ENCODE measurements around the gene IFNGR2.
"Not testable (repeated sequence)": the region's sequence is repeated elsewhere in the genome, so short reads cannot be mapped to it uniquely, and the experiment has no call there.

The IFNGR2 gene, protein sequence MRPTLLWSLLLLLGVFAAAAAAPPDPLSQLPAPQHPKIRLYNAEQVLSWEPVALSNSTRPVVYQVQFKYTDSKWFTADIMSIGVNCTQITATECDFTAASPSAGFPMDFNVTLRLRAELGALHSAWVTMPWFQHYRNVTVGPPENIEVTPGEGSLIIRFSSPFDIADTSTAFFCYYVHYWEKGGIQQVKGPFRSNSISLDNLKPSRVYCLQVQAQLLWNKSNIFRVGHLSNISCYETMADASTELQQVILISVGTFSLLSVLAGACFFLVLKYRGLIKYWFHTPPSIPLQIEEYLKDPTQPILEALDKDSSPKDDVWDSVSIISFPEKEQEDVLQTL

DNA sequence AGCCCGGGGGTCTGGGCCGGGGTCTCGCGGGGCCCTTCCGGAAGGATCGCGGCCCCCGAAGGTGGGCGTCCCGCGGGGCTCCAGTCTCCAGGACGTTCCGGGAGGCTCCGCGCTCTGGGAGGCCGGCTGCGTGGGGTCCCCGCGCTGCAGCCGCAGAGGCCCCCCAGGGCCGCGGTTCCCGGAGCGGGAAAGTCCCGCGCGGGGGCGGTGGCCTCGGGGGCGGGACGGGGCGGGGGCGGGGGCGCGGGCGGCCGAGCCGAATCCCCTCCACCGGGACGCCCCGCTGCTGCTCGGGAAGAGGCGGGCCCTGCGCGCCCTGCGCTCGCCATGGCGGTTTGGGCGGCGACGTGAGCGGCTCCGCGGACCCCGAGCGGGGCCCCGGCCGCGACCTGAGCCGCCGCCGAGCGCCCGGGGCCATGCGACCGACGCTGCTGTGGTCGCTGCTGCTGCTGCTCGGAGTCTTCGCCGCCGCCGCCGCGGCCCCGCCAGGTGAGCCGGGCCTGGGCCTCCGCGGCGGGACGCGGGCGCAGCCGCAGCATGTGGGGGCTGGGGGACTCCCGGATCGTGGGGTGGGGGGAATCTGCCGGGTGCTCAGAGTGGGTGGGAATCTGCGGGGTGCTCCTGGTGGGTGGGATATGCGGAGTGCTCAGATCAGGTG lies at the start of gene IFNGR2:
Gene IFNGR2, plus strand, starts transcription at position 286 of the 658 bp plus-strand sequence. Its CDS starts 131 bp downstream, at position 417.
- no peak for DNase-seq

DNA sequence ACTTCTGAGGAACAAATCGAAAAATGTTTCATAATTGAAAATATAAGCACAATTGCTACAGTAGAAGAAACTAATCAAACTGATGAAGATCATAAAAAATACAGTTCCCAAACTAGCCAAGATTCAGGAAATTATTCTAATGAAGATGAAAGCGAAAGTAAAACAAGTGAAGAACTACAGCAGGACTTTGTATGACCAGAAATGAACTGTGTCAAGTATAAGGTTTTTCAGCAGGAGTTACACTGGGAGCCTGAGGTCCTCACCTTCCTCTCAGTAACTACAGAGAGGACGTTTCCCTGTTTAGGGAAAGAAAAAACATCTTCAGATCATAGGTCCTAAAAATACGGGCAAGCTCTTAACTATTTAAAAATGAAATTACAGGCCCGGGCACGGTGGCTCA lies 47.9 kb upstream of the IFNGR2 start:
- no peak for DNase-seq

DNA sequence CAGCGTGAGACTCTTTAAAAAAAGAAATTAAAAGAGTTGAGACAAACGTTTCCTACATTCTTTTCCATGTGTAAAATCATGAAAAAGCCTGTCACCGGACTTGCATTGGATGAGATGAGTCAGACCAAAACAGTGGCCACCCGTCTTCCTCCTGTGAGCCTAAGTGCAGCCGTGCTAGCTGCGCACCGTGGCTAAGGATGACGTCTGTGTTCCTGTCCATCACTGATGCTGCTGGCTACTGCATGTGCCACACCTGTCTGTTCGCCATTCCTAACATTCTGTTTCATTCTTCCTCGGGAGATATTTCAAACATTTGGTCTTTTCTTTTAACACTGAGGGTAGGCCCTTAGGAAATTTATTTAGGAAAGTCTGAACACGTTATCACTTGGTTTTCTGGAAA lies 47.2 kb upstream of the IFNGR2 start:
- DNase-seq, result no peak

DNA sequence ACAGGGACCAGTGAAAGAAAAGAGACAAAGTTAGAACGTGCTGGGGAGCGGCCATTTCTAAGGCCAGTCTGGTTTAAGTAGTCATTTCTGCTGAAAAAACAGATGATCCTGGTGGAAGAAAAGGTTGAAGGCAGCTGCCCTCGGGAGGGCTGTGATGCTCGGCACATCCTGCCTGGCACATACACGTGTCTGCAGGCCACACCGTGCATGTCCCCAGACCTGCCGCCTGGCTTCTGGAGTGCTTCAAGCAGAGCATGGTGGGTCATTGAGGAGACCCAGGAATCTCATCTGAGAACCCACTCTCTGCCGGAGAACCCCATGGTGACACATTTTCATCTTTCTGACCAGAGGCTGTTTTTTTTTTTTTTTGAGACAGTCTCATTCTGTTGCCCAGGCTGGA lies 46.0 kb upstream of the IFNGR2 start:
- no peak for DNase-seq

DNA sequence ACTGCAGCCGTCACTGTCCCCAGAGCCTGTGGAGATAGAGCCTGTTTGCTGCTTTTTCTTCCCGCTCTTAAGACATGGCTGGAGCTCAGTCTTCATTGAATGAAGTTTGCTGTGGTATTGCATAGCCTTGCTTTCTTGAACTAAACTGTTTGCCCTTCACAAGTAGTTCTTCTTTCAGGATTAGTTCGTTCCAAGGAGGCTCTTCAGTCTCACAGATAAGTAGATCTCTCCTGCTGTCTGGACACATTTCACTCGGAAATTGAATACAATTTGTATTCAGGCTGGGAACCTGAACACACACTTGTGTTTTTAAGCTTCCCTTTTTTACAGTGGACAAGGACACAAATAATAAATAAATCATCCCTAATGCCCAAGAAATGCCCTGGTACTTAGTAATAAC lies 43.8 kb upstream of the IFNGR2 start:
- no peak for DNase-seq

DNA sequence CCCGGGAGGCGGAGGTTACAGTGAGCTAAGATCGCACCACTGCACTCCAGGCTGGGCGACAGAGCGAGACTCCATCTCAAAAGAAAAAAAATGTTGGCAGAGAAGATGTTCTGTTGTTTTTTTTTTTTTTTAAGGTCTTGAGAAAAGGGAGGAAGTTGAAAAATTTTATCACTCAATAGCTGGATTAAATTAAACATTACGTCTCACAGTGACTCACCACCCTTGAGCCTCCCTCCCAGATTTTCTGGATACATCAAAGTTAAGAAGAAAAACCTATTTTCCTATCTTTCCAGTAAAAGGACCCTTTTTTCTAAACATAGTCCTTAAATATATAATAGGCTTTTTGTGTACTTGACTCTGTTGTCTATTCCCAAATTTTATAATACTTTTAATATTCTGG lies 42.9 kb upstream of the IFNGR2 start:
- DNase-seq, result no peak

DNA sequence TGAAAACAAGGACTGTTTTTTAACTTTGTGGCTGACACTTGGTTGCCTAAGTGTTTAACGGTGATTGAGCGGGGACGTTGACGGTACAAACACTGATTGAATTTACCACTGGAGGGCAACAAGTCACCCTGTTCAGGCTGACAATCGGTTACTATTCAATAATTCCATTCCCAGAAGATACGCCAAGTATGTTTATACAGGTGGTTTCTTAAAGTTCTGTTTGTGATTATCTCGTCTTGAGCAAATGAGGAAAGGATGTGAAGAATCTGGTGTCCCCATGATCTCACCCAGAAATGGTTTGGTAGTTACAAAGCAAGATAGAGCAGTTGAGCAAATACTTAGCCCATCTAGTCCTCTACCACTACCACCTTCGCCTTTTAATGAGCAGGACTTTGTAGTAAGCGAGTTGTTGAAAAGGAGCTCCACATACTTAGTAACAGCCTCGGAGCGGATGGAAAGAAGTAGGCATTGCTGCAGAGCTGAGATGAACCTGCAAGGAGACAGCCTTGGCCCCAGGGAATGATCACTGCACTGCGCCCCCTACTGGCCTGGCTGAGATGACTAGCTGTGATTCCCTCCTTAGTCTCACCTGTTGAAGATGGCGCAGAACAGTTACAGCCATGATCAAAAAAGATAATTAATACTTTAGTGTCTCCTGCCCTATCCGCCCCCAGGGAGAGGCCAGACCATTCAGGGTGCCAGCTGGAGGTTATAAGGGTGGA lies 42.2 kb upstream of the IFNGR2 start:
- DNase-seq, result peak; percentile 72

DNA sequence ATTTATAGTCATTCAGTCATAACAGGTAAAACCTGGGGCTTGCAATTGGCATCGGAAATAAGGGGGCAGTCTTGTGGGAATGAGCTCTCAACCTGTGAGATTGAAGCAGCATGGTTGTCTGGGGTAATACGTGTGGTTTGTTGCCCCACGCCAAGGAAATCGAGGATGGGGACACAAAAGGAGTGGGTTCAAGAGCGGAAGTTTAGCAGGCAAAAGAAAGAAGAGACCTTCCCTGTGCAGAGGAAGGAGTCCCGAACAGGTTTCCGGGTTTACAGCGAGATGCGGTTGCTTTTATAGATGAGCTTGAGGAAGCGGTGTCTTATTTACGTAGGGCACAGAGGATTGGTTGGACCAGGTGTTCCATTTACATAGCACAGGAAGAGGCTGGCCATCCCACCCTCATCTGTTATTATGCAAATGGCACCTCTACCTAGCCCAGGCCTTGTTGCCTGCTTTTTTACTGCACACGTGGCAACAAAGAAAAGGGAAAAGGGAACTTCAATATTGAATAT lies 41.1 kb upstream of the IFNGR2 start:
- DNase-seq, result no peak

DNA sequence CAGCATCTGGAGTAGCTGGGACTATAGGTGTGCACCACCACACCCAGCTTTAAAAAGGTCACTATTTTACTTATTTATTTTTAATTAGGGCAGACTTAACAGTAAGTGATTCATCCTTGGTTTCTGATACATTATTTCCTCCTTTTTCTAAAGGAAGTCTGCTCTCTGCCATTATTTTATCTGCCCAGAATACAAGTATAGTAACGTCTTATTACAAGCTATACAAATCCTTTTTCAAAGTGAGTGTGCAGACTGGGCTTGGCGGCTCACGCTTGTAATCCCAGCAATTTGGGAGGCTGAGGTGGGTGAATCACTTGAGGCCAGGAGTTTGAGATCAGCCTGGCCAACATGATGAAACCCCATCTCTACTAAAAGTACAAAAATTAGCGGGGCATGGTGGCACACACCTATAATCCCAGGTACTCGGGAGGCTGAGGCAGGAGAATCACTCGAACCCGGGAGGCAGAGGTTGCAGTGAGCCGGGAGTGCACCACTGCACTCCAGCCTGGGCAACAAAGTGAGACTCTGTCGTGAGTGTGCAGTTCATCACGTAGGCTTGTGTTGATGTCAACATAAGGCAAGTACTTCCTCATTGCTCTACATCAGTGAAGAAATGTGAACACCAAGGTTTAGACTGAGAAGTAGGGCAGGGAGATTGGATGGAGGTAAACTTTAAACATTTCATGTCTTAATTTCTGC lies 39.2 kb upstream of the IFNGR2 start:
- DNase-seq, result not testable (repeated sequence)

DNA sequence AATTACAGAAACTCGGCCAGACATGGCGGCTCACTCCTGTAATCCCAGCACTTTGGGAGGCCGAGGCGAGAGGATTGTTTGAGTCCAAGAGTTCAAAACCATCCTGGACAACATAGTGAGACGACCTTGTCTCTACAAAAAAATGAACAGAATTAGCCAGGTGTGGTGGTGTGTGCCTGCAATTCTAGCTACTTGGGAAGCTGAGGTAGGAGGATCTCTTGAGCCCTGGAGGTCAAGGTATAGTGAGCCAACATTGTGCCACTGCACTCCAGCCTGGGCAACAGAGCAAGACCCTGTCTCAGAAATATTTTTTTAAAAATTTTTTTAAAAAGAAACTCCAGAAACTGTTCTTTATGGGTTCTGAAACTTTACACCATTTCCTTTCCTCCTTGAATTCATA lies 38.4 kb upstream of the IFNGR2 start:
- DNase-seq, result no peak

DNA sequence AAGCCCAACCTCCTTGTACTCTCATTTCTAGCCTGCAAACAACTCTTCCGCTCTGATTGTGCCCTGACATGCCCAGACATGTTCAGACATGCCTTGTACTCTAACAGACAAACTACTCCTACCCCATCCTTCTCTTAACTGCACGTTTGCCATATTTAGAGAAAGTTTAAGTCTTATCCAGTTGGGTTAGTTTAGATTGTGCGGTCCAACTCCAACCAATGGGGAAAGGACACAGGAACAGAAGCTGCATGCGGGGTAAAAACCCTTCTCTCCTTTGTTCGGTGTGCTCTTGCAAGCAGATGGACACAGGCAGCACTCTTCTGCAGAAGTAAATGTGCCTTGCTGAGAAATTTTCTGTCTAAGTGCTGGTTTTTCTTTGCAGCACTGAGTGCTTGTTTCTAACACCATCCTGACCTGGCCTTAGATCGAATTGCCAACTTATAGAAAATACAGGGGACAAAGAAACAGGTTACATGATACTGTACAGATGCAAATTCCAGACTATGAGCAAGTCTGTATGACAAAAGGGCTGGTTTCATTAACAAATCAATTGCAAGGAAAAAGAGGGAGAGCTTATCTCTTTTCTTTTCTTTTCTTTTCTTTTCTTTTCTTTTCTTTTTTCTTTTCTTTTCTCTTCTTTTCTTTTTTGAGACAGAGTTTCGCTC lies 35.8 kb upstream of the IFNGR2 start:
- no peak for DNase-seq

DNA sequence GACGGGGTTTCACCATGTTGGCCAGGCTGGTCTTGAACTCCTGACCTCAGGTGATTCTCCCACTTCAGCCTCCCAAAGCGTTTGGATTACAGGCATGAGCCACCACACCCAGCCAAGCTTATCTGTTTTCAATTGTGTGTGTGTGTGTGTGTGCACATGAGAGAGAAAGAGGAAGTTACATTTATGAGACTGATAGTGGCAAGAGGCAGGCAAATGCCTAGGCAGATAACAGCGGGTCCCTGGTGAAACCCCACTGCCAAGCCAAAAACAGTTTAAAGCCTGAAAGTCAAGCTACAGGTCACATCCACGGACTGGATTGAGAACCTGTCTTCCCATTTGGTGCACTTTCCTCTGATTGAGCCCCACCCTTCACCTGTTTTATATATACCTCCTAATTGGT lies 35.1 kb upstream of the IFNGR2 start:
- DNase-seq, result no peak

DNA sequence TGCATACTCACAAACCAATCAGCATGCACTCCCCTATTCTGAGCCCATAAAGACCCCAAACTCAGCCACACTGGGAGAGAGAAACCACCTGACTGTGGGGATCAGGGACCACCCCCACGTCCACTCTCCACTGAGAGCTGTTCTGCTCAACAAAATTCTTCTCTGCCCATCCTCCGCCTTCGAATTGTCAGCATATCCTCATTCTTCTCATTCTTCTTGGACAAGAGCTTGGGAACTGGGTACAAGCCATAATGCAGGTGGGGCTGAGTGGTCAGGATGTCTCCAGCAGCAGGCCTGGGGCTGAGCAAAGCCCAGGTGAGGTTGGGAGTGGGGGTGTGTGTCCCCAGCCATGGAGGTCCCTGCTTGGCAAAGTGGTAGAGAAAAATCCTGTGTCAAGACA lies 34.6 kb upstream of the IFNGR2 start:
- no peak for DNase-seq

DNA sequence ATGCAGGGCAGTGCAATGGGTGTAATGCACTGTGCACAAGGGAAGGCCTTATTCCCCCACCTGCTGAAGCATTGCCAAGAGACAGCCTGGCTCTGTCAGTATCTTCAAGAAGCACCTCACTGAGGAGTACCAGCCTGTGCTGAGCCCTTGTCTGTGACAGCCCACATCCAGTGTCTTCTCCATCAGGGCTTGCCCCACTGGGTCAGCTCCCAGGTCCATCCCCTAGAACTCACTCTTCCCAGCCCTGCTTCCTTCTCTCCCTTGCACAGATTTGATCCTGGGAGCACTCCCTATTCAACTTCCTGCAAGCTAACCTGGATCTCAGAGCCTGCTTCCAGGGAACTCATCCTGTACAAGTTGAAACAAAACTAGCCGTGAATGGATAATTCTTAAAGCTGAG lies 33.6 kb upstream of the IFNGR2 start:
- no peak for DNase-seq

DNA sequence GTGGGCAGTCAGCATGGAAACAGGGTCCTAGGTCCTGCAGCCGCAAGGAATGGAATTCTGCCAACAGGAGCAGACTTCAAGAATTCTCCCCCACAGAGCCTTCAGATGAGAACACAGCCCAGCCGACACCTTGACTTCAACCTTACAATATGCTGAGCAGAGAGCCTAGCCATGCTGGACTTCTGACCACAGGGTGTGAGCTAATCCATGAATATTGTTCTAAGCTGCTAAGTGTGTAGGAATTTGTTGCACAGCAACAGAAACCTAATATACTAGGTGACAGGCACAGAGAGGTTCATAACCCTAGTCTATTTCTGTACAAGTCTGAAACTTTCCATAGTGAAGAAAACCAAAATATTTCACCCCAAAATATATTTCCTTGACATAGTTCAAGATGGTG lies 32.9 kb upstream of the IFNGR2 start:
- no peak for DNase-seq

DNA sequence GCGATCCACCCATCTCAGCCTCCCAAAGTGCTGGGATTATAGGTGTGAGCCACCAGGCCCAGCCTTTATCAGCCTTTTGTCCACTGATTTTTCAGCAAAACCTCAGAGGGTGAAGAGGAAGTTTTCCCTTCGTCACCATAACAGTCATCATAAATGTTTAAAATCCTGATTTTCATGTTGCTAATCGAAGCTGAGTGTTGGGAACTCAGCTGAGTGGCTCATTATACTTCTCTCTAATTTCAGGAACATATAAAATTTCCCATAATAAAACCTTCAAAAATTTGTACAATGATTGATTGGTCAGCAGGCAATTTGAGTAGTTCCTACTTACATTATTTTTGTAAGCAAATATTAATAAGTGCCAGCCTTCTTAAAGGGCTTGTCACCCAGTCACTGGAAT lies 31.8 kb upstream of the IFNGR2 start:
- DNase-seq, result no peak

DNA sequence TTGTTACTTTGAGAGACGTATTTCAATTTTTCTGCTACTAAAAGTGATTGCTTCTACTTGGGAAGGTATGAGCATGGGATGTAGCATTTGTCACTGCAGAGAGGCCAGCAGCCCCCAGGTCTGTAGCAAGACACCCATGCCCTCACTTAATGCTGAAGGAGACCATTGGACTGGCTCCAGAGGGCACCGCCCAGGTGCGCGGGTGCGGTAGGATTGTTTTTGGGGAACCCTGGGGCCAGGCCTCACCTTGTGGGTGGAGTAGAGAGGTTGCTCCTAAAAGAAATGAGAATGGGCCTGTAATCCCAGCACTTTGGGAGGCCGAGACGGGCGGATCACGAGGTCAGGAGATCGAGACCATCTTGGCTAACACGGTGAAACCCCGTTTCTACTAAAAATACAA lies 30.6 kb upstream of the IFNGR2 start:
- no peak for DNase-seq

DNA sequence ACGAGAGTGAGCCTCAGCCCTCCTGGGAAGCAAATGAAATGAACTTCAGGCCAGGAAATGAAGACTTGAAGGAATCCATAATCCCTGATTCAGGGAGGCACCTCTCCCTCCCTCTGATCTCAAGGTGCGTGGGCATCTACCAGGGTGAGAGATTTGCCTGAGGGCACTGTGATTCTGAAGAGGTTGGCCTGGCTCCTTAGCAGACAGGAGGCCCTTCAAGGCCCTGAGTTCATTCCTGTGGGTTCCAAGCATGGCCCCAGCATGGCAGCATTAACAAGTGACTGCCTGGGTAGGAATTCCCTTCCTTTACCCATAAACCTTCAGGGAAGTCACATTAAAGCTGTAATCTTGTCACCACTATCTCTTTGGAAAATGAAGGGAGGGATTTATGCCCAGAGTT lies 29.8 kb upstream of the IFNGR2 start:
- no peak for DNase-seq

DNA sequence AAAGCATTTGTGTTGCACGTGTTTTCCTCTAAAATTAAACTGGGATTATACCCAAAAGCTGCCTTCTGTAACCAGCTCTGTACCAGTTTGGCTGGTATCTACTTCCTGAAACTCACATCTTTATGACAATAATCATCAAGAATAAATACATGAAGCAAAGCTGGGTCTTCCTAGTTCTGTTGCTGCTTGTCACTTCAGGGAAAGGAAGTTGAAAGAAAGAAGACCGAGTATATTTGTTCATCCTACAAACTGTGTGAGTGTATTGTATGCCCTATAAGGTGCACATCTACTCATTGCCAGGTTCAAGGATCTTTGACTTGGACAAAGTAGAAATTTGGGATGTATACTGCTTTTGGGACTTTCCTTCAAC lies 29.1 kb upstream of the IFNGR2 start:
- no peak for DNase-seq

DNA sequence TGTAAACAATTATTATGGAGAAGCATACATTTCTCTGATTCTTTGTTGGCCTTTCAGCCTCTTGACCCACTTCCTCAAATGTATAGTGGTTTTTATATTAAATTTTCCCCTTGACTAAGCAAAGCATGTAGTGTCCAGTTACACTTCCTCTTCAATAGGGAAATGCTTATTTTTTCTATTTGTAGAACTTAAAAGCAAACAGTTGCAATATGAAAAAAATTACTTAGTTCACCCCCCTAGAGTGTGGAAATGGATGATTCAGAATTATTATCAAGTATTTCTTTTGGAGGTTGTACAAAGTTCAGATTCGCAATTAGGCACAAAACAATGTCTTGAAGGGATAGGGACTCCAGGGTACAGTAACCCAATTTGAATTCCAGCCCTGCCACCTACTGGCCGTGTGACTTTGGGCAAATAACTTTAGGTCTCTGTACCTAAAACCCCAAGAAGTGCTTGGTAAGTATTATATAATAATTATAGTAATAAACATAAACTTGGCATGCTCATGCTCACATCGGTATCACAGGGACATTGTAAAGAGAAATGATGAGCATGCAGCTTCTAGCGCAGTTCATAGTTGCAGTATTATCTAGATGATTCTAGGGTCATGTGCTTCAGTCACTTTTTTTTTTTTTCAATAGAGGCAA lies 28.6 kb upstream of the IFNGR2 start:
- DNase-seq, result peak; percentile 17

DNA sequence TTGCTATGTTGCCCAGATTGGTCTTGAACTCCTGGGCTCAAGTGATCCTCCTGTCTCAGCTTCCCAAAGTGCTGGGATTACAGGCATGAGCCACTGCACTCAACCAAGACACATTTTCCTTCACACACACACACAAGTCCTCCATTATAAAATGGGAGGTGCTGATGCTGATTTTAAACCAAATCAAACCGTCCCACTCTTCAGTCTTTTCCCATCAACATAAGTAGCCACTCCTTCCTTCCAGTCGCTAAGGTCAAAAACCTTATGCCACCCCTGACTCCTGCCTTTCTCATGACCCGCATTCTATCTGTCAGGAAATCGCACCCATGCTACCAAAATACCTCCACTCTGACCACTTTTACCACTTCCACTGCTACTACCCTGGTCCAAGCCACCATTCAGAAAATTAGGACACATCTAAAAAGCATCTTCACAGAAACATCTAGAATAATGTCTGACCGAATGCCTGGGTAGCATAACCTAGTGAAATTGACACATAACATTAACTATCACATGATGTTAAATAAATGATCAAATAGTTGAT lies 28.0 kb upstream of the IFNGR2 start:
- no peak for DNase-seq

Measured in DMS79 treated with DMSO at 0.1 percent for 48 hours (cell line).